GM10266 (cell line): Measurements from ENCODE around the gene ATP10B.

Source experiments
- DNase-seq: peaks from one replicate; pipeline ENCODE4 v3.0.0; 2012; ENCODE audit errors: extremely low spot score
- CTCF ChIP-seq: IDR thresholded peaks from 2 replicates; pipeline ENCODE4 v1.5.1; 2012; ENCODE audit warnings: mild to moderate bottlenecking, low read depth; ENCODE audit not compliant: control insufficient read depth, insufficient read depth; ENCODE audit errors: missing control alignments

Gene ATP10B

DNA sequence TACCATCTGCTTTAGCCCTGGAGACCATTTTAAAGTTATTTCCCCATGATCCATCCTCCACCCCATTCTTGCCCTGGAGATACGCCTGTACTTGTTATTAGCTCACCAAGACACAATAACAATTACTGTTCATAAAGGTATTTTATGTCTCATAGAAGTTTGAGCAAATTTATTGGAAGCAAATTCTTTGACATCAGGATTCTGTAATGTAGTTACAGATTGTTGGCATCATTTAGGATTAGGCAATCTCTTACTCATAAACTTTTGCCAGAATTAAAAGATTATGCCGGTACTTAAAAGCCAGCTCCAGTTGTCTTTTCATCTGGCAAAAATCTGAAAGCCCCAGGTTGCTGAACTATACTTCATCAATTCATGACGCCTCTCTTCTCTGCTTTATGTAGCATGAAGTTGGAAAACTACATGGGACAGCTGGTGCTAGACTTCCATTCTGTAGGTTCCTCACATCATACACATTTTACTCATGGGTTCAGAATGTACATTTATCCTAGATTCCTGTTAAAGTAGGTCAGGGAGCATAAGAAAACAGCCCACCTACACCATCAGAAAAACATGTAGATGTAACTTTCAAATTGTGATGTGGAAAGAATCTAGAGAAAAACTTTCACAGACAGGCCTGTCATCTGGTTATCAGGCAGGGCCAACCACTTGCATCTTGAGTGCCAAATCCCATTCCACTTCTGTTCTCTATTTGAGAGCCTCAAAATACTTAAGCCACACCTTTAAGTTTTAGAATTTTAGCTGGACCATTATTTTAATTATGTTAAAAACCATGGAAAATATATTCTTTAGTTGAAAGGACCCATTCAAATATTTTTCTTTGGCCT, 14.0 kb downstream of the ATP10B start:
- no peak for TF ChIP-seq CTCF
- DNase-seq: no peak

DNA sequence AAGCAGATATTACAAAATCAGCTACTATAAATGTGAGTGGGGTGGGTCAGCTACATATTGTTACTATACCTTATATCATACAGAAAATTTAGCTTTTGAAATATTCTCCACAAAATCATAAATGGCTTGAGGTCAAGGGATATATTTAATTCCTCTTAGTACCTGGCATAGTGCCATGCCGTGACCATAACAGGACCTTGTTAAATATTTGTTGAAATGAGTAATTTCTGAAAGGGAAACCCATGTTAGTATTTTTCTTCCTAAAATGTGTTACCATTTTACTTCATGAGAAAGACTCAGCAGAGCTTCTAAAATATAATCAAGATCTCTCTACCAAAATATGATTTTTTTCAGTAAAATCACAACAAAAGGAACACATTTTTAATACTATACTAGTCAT, 14.8 kb downstream of the ATP10B start:
- no peak for TF ChIP-seq CTCF
- no peak for DNase-seq

DNA sequence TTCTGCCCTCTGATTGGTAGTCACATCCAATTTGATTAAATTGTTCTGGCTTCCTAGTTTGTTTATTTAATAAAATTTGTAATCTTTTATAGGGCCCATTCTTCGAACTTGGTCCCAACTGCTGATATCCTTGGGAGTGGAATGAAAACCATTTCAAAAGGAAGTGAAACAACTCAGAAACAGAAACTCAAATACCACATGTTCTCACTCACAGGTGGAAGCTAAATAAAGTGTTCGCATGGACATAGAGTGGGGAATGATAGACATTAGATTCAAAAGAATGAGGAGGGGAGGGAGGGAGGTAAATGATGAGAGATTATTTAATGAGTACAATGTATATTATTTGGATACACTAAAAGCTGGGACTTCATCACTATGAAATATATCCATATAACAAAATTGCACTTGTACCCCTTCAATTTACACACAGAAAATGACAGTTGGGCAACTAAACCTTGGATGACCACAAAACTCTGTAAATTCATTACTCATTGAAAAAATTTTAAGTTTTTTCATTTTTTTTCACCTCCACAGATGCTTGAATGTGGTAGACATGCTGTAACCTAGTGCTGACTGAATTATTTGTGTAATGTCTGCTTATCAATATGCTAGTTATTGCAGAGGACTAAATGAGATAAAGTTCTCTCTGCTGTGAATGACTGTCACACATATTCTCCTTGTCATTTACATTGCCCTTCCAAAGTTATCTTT, 16.0 kb downstream of the ATP10B start:
- no peak for TF ChIP-seq CTCF
- no peak for DNase-seq

- TF ChIP-seq CTCF: no peak
- no peak for DNase-seq
These were observed 16.6 kb downstream of the ATP10B start for GRCh38 chr5:160835376-160835775.

- TF ChIP-seq CTCF: no peak
- no peak for DNase-seq
These were observed 18.2 kb downstream of the ATP10B start for GRCh38 chr5:160833806-160834205.

- TF ChIP-seq CTCF: no peak
- DNase-seq: no peak
These were observed 20.2 kb downstream of the ATP10B start for GRCh38 chr5:160831801-160832200.
